DMS 273 (cell line): ENCODE results near the gene KCNAB1.
A peak's percentile ranks its signal among the peaks of the same experiment; 100 is the strongest.

Experiments
- DNase-seq: peaks from one replicate; lab custom pipeline; 2025; ENCODE audit not compliant: unreplicated experiment; lab: John Stamatoyannopoulos, UW

Gene KCNAB1

DNA sequence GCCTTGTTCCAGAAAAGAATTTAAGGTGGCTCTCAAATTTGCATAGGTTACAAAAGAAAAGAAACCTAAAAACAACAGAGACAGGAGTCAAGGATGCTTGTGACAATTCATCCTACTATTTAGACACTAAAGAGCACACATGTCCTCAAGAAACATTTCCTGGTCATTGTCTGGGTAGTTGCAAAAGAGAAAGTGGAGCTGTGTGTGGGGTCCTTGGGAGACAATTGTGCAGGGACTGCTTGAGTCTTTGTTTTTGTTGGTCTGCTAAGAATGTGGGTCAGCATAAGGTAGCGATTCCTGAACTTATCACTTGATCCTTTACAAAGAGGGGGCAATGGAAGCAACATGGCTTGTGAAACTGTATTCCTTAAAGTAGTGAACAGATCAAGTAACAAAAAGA lies 185.3 kb downstream of the KCNAB1 start:
- DNase-seq, result no peak

GRCh38 chr3:156307704-156308103 lies 187.3 kb downstream of the KCNAB1 start:
- no peak for DNase-seq

DNA sequence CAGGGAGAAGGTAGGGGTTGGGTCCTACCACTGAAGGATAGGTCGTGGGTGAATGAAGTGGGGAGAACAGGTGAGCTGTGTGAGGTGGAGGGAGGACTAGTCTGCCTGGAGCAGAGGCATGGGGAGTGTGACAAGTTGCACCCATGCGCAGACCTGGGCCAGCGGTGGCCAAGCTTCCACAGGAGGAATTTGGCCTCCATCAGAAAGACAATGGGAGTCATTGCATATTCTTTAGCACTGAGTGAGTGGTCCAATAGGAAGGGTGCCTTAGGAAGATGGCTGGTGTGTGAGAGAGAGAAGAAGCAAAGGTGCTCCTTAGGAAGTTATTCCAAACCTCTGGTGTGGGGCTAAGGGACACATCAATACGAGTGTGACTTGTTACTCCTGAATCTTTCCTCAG lies 191.1 kb downstream of the KCNAB1 start:
- no peak for DNase-seq

DNA sequence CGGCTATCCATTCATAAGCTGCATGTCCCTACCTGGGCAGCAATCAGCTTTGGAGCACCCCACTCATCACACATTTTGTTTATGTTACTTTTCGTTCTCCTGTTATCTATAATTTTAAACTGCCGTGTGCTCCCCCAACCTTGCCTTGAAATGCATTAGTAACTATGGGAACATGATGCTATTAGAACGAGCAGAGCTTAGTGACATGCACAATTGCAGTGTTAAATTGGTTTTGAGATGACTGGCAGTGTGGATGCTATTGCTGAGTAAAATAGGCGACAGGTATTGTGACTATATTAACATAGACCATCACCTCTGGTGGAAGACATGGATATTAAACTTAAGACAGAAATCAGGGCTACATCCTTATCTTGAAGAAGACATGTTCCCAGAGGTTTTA lies 191.6 kb downstream of the KCNAB1 start:
- DNase-seq, result no peak

DNA sequence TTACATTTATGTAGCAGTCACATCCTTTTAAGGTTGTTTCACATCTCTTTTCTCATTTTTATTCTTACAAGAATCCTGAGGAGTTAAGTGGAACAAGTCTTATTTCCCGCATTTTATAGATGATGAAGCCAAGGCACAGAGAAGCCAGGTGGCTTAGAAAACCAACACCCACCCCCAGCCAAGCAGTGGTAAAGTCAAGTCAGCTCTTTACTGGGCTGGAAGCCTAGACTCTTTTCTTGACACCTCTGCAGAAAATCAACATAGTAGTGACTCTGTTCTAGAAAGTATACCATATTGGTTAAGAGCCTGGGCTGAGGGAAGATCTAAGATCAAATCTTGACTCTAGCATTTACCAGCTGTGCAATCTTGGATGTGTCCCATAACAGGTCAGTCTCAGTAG lies 195.7 kb downstream of the KCNAB1 start:
- no peak for DNase-seq

DNA sequence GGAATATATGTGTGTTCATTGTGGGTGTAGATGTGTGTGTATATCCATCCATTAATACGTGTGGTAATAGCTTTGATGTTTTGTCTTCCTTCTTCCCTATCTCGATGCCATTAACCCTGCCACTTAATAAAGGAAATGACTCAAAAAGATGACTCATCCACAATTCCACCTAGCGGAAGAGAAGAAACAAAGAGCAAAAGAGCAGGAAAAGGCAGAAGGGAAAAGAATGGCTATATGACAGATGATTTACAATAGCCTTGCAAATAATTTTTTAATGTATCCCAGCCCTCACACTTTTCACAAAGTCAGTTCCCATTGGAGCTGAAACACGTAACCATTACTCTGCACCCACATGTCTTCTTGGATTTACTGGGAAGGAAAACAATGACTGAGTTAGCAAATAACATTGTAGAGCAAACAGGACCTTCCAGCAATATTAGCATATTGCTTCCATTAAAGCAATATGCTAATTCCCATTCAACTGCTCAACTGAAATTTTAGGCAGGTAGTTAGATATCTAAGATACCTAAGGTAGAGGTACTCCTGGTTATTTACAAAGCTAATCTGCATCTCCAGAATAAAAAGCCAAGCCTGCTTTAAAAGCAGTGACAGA lies 197.2 kb downstream of the KCNAB1 start:
- DNase-seq, result no peak

DNA sequence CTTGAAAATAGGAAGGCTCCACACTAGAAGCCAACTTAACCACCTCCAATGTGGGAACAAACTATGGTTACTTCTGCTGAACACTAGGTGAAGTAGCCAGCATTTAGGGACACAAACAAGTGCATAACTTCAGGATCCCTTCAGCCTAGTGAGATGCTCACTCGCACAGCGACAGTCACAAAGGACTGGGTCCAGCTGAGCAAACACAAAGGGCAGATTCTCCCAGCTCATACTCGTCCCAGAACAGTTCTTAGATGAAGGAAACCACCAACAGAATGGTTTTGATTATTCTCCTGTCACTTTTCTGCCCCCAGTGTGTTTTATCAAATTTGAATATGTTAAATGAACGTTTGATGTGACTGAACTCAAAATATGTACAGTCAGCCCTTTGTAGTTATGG lies 201.6 kb downstream of the KCNAB1 start:
- no peak for DNase-seq

DNA sequence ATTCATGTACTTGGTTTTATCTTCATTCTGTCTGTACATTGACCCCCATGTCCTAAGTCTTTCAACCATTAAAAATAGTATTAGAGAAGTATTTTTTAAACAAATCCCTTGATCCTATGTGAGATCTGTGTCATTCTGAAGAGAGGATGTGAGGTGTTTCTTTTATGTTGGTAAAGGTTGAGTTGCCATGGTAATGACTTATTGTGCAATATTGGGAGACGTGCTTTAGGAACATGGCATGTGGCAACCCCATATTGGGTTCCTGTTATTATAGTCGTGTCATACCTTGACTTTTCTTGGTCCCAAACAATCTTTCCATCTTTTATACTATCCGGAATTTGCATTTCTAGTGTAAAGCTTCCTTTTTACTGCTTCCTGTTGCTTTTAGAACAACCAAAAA lies 203.1 kb downstream of the KCNAB1 start:
- DNase-seq, result no peak

DNA sequence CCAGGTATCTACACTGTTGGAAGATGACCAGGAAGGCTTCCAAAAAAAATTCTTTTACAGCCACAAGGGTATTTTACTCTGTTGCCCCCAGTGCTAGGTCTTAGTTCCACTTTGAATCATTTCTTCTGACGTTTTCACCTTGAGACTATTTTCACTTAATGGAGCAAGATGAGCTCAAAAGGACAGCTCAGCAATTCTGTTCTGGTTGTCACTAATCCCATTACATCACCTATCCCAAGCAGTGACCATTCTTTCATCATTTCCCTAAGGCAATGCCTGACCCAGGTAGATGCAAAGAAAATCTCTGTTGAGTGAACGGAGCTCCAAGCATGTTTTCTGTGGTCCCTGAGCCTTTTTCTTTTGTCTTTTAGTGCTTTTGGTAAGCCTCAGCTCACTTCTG lies 210.0 kb downstream of the KCNAB1 start:
- no peak for DNase-seq

GRCh38 chr3:156332304-156332703 lies 211.9 kb downstream of the KCNAB1 start:
- DNase-seq, result peak; percentile 24

- no peak for DNase-seq
Observed at GRCh38 chr3:156334841-156335545, 214.6 kb downstream of the KCNAB1 start.

- DNase-seq, result no peak
Observed at GRCh38 chr3:156339491-156339890, 219.1 kb downstream of the KCNAB1 start.

DNA sequence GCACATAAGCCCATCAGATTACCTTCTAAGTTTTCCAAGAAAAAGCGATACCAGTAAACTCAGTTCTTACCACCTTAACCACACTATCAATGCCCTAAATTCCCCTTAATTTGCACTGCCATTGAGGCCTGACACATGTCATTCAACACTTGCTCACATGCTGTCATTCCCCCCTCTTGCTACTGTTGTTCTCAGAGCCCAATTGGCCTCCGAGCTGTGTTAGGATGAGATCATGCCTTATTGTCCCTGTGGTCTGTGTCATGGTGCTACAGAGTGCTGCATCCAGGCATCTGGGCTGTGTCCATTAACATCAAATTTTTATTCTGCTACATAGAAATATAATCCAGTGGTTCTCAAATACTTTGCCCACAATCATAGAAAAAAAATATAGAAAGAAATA lies 221.0 kb downstream of the KCNAB1 start:
- DNase-seq, result no peak

- DNase-seq, result no peak
Observed at GRCh38 chr3:156341831-156342416, 221.5 kb downstream of the KCNAB1 start.

DNA sequence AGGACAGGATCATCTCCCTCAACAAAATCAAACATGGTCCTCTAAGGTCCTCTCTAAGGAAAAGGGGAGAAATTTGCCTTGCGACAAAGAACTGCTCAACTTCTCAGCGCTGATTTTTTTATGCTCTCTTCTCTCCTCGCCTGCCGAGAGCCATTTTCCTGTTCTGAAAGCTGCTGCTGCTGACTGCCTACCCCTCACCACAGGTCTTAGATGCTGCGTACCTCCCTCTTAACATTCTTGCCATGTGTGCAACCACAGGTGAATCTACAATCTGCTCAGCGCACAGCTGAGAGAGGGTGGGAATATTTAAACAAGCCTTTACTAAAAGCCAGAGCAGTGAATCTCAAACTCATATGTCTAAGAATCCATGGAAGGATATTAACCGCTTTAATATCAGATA lies 223.8 kb downstream of the KCNAB1 start:
- DNase-seq, result no peak

GRCh38 chr3:156349111-156349510 lies 228.7 kb downstream of the KCNAB1 start:
- DNase-seq, result no peak

- no peak for DNase-seq
Observed at GRCh38 chr3:156349978-156350377, 229.6 kb downstream of the KCNAB1 start.

GRCh38 chr3:156350781-156351180 lies 230.4 kb downstream of the KCNAB1 start:
- no peak for DNase-seq

GRCh38 chr3:156351783-156352182 lies 231.4 kb downstream of the KCNAB1 start:
- DNase-seq, result no peak

GRCh38 chr3:156352728-156353127 lies 232.3 kb downstream of the KCNAB1 start:
- no peak for DNase-seq

- DNase-seq, result no peak
Observed at GRCh38 chr3:156353563-156353962, 233.2 kb downstream of the KCNAB1 start.

DNA sequence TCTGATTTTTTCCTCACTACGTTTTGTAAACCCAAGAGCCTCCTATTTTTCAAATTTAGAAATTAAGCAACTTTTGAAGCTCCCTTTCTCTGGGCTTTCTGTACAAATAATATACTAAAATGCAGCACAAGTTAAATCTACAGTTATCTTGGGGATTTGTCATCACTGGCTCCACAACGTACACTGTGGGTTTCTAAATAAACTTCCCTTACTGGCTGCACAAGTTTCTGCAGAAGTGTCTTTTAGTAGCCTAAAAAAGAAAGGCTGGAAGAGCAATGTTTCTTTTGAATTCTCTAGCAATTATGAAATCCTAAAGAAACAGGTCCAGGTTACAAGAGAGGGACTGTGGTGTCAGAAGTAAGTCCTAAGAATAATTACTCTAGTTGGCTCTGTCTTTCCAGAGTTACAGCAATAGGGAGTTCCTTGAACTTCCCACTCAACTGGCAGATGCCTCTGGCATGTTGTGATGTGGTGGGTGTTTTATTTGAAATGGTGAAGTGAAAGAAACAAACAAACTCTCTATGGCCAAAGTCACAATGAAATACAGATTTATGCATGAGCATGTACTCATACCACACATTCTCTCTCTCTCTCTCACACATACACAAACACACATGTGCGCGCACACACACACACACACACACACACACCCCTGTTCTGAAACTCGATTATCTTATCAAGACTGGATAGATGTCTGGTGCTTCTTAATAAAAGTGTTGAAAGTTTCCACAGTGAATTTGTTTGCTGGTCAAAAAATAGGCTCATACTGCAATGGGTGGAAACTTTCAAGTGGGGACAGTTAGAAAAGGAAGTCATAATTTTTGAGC lies 236.4 kb downstream of the KCNAB1 start:
- no peak for DNase-seq
